ENCODE results near the gene SLC35G6. TPM values are rescaled to one million over a fixed set of nuclear protein-coding genes. Genes with fewer than 3 reads are reported as not detected.
"Not testable (repeated sequence)": the region's sequence is repeated elsewhere in the genome, so short reads cannot be mapped to it uniquely, and the experiment has no call there.

Gene SLC35G6
- total RNA-seq, 1 donor from 2014 or later, result not detected

- DNase-seq, result peak; percentile 66
Measured at GRCh38 chr17:7478276-7479212, 2.7 kb upstream of the SLC35G6 start.

GRCh38 chr17:7479213-7480088 lies 1.8 kb upstream of the SLC35G6 start, which contains the start of gene ZBTB4:
Gene ZBTB4, minus strand, starts transcription at chr17:7479631. Its CDS starts 12,830 bp downstream, at chr17:7466801.
- peak; percentile 74 for DNase-seq

GRCh38 chr17:7480089-7480384 lies 1.2 kb upstream of the SLC35G6 start:
- DNase-seq, result peak; percentile 67

- not testable (repeated sequence) for DNase-seq
Measured at GRCh38 chr17:7481842-7482741, 846 bp downstream of the SLC35G6 start.

GRCh38 chr17:7482742-7483088 lies 1.5 kb downstream of the SLC35G6 start:
- not testable (repeated sequence) for DNase-seq

GRCh38 chr17:7483255-7484066 lies 2.2 kb downstream of the SLC35G6 start:
- peak; percentile 97 for DNase-seq

- peak; percentile 99 for DNase-seq
Measured at GRCh38 chr17:7484067-7484918, 3.0 kb downstream of the SLC35G6 start, which contains the start of gene POLR2A. Gene POLR2A, plus strand, starts transcription at chr17:7484366.

- no peak for DNase-seq
Measured at GRCh38 chr17:7484919-7485377, 3.7 kb downstream of the SLC35G6 start.

GRCh38 chr17:7486181-7486580 lies 4.9 kb downstream of the SLC35G6 start:
- DNase-seq, result no peak

GRCh38 chr17:7490144-7490543 lies 8.9 kb downstream of the SLC35G6 start:
- no peak for DNase-seq

GRCh38 chr17:7491583-7491982 lies 10.3 kb downstream of the SLC35G6 start:
- no peak for DNase-seq

GRCh38 chr17:7493941-7494340 lies 12.7 kb downstream of the SLC35G6 start:
- no peak for DNase-seq

GRCh38 chr17:7495906-7496434 lies 14.7 kb downstream of the SLC35G6 start:
- DNase-seq, result no peak

GRCh38 chr17:7496470-7497183 lies 15.4 kb downstream of the SLC35G6 start:
- DNase-seq, result no peak

- DNase-seq, result no peak
Measured at GRCh38 chr17:7497228-7497627, 16.0 kb downstream of the SLC35G6 start.

- no peak for DNase-seq
Measured at GRCh38 chr17:7497636-7498035, 16.4 kb downstream of the SLC35G6 start.

GRCh38 chr17:7499161-7499560 lies 17.9 kb downstream of the SLC35G6 start:
- DNase-seq, result no peak

GRCh38 chr17:7501729-7502128 lies 20.5 kb downstream of the SLC35G6 start:
- no peak for DNase-seq
